WTC11 (cell line): ENCODE results near the gene RPRD2. TPM values are rescaled to one million over a fixed set of nuclear protein-coding genes. Genes with fewer than 3 reads are reported as not detected.

Source experiments
- ATAC-seq: fragments of 200-7000 bp; cut with Tn5 transposase; 2 replicates; pipeline ENCODE4 v1.10.0; 2021; ENCODE audit warnings: mild to moderate bottlenecking, moderate library complexity
- CTCF ChIA-PET: fragments of 300-600 bp; sonication (Branson Sonifier 250); formaldehyde crosslinking; loops from one replicate; lab custom pipeline; 2021; ENCODE audit warnings: antibody characterized with exemption; lab: Charles Lee
- POLR2A ChIA-PET: fragments of 350-600 bp; sonication (Branson Sonifier 250); formaldehyde crosslinking; loops from one replicate; lab custom pipeline; 2021; ENCODE audit warnings: antibody characterized with exemption; lab: Charles Lee
- DNase-seq: peaks from one replicate; pipeline ENCODE4 v3.0.0; 2021; ENCODE audit warnings: low spot score
- H3K27ac Mint-ChIP-seq: 2 replicates; pipeline ENCODE4 v1.8.0; 2021; ENCODE audit warnings: mixed read lengths
- H3K27me3 Mint-ChIP-seq: 2 replicates; pipeline ENCODE4 v1.8.0; 2021; ENCODE audit warnings: low read depth, mild to moderate bottlenecking, moderate library complexity, mixed read lengths
- H3K36me3 Mint-ChIP-seq: 2 replicates; pipeline ENCODE4 v1.8.0; 2021; ENCODE audit warnings: mixed read lengths
- H3K4me1 Mint-ChIP-seq: 2 replicates; pipeline ENCODE4 v1.8.0; 2022; ENCODE audit warnings: mixed read lengths
- H3K4me3 Mint-ChIP-seq: 2 replicates; pipeline ENCODE4 v1.8.0; 2021; ENCODE audit warnings: mild to moderate bottlenecking, moderate library complexity, mixed read lengths
- H3K9me3 Mint-ChIP-seq: 2 replicates; pipeline ENCODE4 v1.8.0; 2021; ENCODE audit warnings: mixed read lengths
- CREM ChIP-seq: sonication (generic); formaldehyde crosslinking; IDR thresholded peaks from 2 replicates; pipeline ENCODE4 v1.8.1; 2022; ENCODE audit warnings: mild to moderate bottlenecking, missing genetic modification reagents, moderate library complexity
- ELF4 ChIP-seq: sonication (generic); formaldehyde crosslinking; IDR thresholded peaks from 2 replicates; pipeline ENCODE4 v1.8.1; 2022; ENCODE audit warnings: low read depth, mild to moderate bottlenecking, moderate library complexity, missing genetic modification reagents
- FOXJ3 ChIP-seq: sonication (generic); formaldehyde crosslinking; IDR thresholded peaks from 2 replicates; pipeline ENCODE4 v1.9.0; 2021; ENCODE audit warnings: missing genetic modification reagents, mild to moderate bottlenecking, borderline replicate concordance
- FOXK1 ChIP-seq: sonication (generic); formaldehyde crosslinking; IDR thresholded peaks from 2 replicates; pipeline ENCODE4 v1.8.0; 2022; ENCODE audit warnings: mild to moderate bottlenecking, moderate library complexity, missing genetic modification reagents
- GTF2I ChIP-seq: fragments of 250-450 bp; sonication (Bioruptor Pico); conservative IDR thresholded peaks from 2 replicates; pipeline ENCODE4 v1.4.0; 2021; ENCODE audit warnings: mild to moderate bottlenecking
- HMGA2 ChIP-seq: fragments of 250-450 bp; sonication (Bioruptor Pico); IDR thresholded peaks from 2 replicates; pipeline ENCODE4 v1.4.0; 2021; ENCODE audit warnings: mild to moderate bottlenecking, moderate library complexity
- JUN ChIP-seq: sonication (generic); formaldehyde crosslinking; IDR thresholded peaks from 2 replicates; pipeline ENCODE4 v1.8.0; 2023; ENCODE audit warnings: mild to moderate bottlenecking, missing genetic modification reagents
- MYBL2 ChIP-seq: sonication (generic); formaldehyde crosslinking; IDR thresholded peaks from 2 replicates; pipeline ENCODE4 v1.8.1; 2023; ENCODE audit warnings: mild to moderate bottlenecking, moderate library complexity, missing genetic modification reagents
- TP53 ChIP-seq: sonication (generic); formaldehyde crosslinking; IDR thresholded peaks from 2 replicates; pipeline ENCODE4 v1.8.1; 2023; ENCODE audit warnings: mild to moderate bottlenecking, missing genetic modification reagents
- ZNF138 ChIP-seq: sonication (generic); formaldehyde crosslinking; conservative IDR thresholded peaks from 2 replicates; pipeline ENCODE4 v1.8.1; 2022; ENCODE audit warnings: mild to moderate bottlenecking, moderate library complexity, missing genetic modification reagents
- ZNF263 ChIP-seq: sonication (generic); formaldehyde crosslinking; IDR thresholded peaks from 2 replicates; pipeline ENCODE4 v1.8.1; 2022; ENCODE audit warnings: low read depth, mild to moderate bottlenecking, moderate library complexity, missing genetic modification reagents
- ZNF396 ChIP-seq: fragments of 250-450 bp; sonication (Bioruptor Pico); IDR thresholded peaks from 2 replicates; pipeline ENCODE4 v1.8.0; 2021; ENCODE audit warnings: mild to moderate bottlenecking, moderate library complexity, borderline replicate concordance
- ZNF416 ChIP-seq: fragments of 250-450 bp; sonication (Bioruptor Pico); IDR thresholded peaks from 2 replicates; pipeline ENCODE4 v1.9.0; 2021; ENCODE audit warnings: mild to moderate bottlenecking, inconsistent platforms
- total RNA-seq: library from RNA; stranded (reverse); gene quantifications from 3 replicates; pipeline ENCODE4 v1.2.3, GENCODE V29; 2021
- TF ChIP-seq, protein P1 (sequence below): sonication (generic); formaldehyde crosslinking; IDR thresholded peaks from 2 replicates; pipeline ENCODE4 v1.8.1; 2022; ENCODE audit warnings: mild to moderate bottlenecking, missing genetic modification reagents, moderate library complexity, borderline replicate concordance
- TF ChIP-seq, protein P2 (sequence below): sonication (generic); formaldehyde crosslinking; IDR thresholded peaks from 2 replicates; pipeline ENCODE4 v1.8.1; 2022; ENCODE audit warnings: mild to moderate bottlenecking, moderate library complexity, missing genetic modification reagents
- TF ChIP-seq, protein P3 (sequence below): sonication (generic); formaldehyde crosslinking; IDR thresholded peaks from 2 replicates; pipeline ENCODE4 v1.8.1; 2023; ENCODE audit warnings: mild to moderate bottlenecking, missing genetic modification reagents
- TF ChIP-seq, protein P4 (sequence below): fragments of 250-450 bp; sonication (Bioruptor Pico); IDR thresholded peaks from 2 replicates; pipeline ENCODE4 v1.9.0; 2021; ENCODE audit warnings: mild to moderate bottlenecking, borderline replicate concordance
- TF ChIP-seq, protein P5 (sequence below): sonication (generic); formaldehyde crosslinking; IDR thresholded peaks from 2 replicates; pipeline ENCODE4 v1.8.1; 2023; ENCODE audit warnings: mild to moderate bottlenecking, missing genetic modification reagents, moderate library complexity
- TF ChIP-seq, protein P6 (sequence below): sonication (generic); formaldehyde crosslinking; conservative IDR thresholded peaks from 2 replicates; pipeline ENCODE4 v1.8.1; 2022; ENCODE audit warnings: mild to moderate bottlenecking, missing genetic modification reagents
- TF ChIP-seq, protein P7 (sequence below): sonication (generic); formaldehyde crosslinking; IDR thresholded peaks from 2 replicates; pipeline ENCODE4 v1.8.1; 2023; ENCODE audit warnings: mild to moderate bottlenecking, missing genetic modification reagents

Gene RPRD2
- total RNA-seq, 1 experiment from 2014 or later, result 26.1 TPM

DNA sequence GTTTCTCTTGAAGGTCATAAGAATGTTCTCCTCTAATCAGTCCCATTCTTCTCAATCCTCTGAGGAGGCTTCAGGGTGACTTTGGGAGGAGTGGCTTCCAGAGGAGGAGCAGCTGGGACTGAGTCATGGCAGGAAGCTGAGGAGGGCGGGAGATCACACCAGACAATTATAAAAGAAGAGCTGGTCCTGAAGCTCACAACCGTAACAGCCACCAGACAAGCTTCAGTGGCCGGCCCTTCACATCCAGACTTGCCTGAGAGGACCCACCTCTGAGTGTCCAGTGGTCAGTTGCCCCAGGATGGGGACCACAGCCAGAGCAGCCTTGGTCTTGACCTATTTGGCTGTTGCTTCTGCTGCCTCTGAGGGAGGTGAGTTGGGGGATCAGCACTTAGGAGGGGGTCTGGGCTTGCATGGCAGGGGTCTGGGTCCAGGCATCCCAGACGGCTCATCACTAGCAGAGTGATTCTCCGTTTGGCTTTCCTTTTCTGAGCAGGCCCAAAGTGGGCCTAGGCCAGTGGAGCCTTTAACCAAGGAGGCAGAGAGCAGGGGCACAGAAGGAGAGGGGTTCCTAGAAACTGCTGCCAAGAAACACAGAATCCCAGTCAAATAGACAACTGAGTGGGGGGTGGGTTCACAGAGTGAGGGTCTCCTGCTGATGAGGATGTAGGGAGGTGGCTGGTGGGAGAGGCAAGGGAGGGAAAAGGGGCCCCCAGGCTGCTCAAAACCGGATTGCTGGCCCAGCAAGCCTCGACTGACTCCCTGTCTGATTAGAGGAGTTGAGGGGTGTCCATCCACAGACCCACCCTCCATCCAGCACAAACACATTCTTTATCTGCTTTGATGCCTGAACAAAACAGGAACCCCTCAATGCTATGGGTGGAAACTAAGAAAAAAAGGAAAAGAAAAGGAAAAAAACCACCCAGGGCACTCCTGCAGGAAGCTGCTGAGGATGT is 144.2 kb downstream of the RPRD2 start, which contains the start of gene ECM1 (continued):
- TF ChIP-seq, protein P1, sequence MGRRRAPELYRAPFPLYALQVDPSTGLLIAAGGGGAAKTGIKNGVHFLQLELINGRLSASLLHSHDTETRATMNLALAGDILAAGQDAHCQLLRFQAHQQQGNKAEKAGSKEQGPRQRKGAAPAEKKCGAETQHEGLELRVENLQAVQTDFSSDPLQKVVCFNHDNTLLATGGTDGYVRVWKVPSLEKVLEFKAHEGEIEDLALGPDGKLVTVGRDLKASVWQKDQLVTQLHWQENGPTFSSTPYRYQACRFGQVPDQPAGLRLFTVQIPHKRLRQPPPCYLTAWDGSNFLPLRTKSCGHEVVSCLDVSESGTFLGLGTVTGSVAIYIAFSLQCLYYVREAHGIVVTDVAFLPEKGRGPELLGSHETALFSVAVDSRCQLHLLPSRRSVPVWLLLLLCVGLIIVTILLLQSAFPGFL (CRISPR knock-in tag), result no peak
- TF ChIP-seq, protein P2, sequence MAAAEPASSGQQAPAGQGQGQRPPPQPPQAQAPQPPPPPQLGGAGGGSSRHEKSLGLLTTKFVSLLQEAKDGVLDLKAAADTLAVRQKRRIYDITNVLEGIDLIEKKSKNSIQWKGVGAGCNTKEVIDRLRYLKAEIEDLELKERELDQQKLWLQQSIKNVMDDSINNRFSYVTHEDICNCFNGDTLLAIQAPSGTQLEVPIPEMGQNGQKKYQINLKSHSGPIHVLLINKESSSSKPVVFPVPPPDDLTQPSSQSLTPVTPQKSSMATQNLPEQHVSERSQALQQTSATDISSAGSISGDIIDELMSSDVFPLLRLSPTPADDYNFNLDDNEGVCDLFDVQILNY (CRISPR knock-in tag), result no peak
- no peak for TF ChIP-seq FOXJ3 (CRISPR knock-in tag)
- no peak for TF ChIP-seq ELF4 (CRISPR knock-in tag)
- TF ChIP-seq, protein P3, sequence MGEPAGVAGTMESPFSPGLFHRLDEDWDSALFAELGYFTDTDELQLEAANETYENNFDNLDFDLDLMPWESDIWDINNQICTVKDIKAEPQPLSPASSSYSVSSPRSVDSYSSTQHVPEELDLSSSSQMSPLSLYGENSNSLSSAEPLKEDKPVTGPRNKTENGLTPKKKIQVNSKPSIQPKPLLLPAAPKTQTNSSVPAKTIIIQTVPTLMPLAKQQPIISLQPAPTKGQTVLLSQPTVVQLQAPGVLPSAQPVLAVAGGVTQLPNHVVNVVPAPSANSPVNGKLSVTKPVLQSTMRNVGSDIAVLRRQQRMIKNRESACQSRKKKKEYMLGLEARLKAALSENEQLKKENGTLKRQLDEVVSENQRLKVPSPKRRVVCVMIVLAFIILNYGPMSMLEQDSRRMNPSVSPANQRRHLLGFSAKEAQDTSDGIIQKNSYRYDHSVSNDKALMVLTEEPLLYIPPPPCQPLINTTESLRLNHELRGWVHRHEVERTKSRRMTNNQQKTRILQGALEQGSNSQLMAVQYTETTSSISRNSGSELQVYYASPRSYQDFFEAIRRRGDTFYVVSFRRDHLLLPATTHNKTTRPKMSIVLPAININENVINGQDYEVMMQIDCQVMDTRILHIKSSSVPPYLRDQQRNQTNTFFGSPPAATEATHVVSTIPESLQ, result no peak
- TF ChIP-seq FOXK1 (CRISPR knock-in tag), result no peak
- no peak for TF ChIP-seq MYBL2 (CRISPR knock-in tag)

DNA sequence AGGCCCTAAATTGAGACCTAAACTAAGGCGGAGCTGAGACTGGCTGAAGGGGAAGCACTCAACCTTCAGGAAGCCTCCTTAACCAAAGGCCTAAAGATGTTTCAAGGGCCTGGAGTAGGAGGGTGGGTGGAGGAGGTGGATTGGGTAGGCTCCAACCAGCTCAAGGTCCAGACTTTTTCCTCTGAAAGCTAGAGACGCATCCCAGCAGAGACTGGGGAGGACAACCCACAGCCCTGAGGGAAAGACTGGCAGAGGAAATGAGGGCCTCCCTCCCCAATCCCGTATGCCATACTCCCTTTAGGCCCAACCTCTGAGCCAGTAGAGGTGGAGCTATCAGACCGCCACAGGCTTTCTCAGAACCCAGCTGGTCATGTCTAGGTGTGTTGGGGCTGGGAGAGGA is 145.0 kb downstream of the RPRD2 start:
- ChIA-PET POLR2A (interaction anchor here (1.6 kb wide), 1 partner anchor 47 kb away, joined by 3 read pairs; no protein-coding TSS in a partner anchor), CTCF (no interaction called here)
- TF ChIP-seq, protein P4, sequence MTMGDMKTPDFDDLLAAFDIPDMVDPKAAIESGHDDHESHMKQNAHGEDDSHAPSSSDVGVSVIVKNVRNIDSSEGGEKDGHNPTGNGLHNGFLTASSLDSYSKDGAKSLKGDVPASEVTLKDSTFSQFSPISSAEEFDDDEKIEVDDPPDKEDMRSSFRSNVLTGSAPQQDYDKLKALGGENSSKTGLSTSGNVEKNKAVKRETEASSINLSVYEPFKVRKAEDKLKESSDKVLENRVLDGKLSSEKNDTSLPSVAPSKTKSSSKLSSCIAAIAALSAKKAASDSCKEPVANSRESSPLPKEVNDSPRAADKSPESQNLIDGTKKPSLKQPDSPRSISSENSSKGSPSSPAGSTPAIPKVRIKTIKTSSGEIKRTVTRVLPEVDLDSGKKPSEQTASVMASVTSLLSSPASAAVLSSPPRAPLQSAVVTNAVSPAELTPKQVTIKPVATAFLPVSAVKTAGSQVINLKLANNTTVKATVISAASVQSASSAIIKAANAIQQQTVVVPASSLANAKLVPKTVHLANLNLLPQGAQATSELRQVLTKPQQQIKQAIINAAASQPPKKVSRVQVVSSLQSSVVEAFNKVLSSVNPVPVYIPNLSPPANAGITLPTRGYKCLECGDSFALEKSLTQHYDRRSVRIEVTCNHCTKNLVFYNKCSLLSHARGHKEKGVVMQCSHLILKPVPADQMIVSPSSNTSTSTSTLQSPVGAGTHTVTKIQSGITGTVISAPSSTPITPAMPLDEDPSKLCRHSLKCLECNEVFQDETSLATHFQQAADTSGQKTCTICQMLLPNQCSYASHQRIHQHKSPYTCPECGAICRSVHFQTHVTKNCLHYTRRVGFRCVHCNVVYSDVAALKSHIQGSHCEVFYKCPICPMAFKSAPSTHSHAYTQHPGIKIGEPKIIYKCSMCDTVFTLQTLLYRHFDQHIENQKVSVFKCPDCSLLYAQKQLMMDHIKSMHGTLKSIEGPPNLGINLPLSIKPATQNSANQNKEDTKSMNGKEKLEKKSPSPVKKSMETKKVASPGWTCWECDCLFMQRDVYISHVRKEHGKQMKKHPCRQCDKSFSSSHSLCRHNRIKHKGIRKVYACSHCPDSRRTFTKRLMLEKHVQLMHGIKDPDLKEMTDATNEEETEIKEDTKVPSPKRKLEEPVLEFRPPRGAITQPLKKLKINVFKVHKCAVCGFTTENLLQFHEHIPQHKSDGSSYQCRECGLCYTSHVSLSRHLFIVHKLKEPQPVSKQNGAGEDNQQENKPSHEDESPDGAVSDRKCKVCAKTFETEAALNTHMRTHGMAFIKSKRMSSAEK (CRISPR knock-in tag), result no peak
- no peak for TF ChIP-seq ZNF138 (CRISPR knock-in tag)
- TF ChIP-seq FOXJ3 (CRISPR knock-in tag), result no peak
- TF ChIP-seq CREM, result no peak
- TF ChIP-seq HMGA2, result no peak
- Mint-ChIP-seq H3K27ac (no peak overlapping the region), H3K4me1 (no peaks in the 10 kb centered on the region), H3K4me3 (no peak overlapping the region), H3K27me3 (no peaks in the 10 kb centered on the region; the same call in 1 of the 2 replicates), H3K9me3 (no peaks in the 10 kb centered on the region), H3K36me3 (peaks cover 34% of the 10 kb centered on the region)
- ATAC-seq (no peak), DNase-seq (no peak)

DNA sequence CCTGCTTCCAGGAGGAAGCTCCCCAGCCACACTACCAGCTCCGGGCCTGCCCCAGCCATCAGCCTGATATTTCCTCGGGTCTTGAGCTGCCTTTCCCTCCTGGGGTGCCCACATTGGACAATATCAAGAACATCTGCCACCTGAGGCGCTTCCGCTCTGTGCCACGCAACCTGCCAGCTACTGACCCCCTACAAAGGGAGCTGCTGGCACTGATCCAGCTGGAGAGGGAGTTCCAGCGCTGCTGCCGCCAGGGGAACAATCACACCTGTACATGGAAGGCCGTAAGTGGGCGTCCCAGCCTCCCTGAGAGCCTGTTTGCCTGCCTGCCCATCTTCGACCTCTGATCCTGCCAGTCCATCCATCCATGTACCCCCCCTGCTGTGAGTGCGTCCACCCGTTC is 147.6 kb downstream of the RPRD2 start:
- ATAC-seq, result no peak
- Mint-ChIP-seq H3K9me3 (no peaks in the 10 kb centered on the region), H3K27ac (no peak overlapping the region), H3K36me3 (peaks cover 12% of the 10 kb centered on the region), H3K27me3 (no peaks in the 10 kb centered on the region; the same call in 1 of the 2 replicates), H3K4me3 (no peak overlapping the region), H3K4me1 (peaks cover 4% of the 10 kb centered on the region)
- DNase-seq, result no peak
- ChIA-PET POLR2A (no interaction called here), CTCF (interaction anchor here (0.7 to 0.9 kb wide), 2 partner anchors 21 to 26 kb away, joined by 4 read pairs; no protein-coding TSS in a partner anchor)
- TF ChIP-seq TP53 (CRISPR knock-in tag), result no peak
- no peak for TF ChIP-seq GTF2I (CRISPR knock-in tag)
- TF ChIP-seq FOXK1 (CRISPR knock-in tag), result no peak
- TF ChIP-seq, protein P2 (CRISPR knock-in tag), result no peak
- TF ChIP-seq ZNF416 (CRISPR knock-in tag), result no peak
- TF ChIP-seq, protein P5, sequence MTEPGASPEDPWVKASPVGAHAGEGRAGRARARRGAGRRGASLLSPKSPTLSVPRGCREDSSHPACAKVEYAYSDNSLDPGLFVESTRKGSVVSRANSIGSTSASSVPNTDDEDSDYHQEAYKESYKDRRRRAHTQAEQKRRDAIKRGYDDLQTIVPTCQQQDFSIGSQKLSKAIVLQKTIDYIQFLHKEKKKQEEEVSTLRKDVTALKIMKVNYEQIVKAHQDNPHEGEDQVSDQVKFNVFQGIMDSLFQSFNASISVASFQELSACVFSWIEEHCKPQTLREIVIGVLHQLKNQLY (CRISPR knock-in tag), result no peak
- no peak for TF ChIP-seq ZNF396 (CRISPR knock-in tag)
- no peak for TF ChIP-seq JUN (CRISPR knock-in tag)
- TF ChIP-seq, protein P6, sequence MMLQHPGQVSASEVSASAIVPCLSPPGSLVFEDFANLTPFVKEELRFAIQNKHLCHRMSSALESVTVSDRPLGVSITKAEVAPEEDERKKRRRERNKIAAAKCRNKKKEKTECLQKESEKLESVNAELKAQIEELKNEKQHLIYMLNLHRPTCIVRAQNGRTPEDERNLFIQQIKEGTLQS (CRISPR knock-in tag), result no peak
- TF ChIP-seq, protein P7, sequence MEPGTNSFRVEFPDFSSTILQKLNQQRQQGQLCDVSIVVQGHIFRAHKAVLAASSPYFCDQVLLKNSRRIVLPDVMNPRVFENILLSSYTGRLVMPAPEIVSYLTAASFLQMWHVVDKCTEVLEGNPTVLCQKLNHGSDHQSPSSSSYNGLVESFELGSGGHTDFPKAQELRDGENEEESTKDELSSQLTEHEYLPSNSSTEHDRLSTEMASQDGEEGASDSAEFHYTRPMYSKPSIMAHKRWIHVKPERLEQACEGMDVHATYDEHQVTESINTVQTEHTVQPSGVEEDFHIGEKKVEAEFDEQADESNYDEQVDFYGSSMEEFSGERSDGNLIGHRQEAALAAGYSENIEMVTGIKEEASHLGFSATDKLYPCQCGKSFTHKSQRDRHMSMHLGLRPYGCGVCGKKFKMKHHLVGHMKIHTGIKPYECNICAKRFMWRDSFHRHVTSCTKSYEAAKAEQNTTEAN (CRISPR knock-in tag), result no peak
- no peak for TF ChIP-seq ZNF263 (CRISPR knock-in tag)
